ENCODE measurements around the gene BARX1. TPM values are rescaled to one million over a fixed set of nuclear protein-coding genes. Genes with fewer than 3 reads are reported as not detected.

The BARX1 gene
- total and polyA plus RNA-seq, 12 donors, result 0.32 TPM; not detected in 11

DNA sequence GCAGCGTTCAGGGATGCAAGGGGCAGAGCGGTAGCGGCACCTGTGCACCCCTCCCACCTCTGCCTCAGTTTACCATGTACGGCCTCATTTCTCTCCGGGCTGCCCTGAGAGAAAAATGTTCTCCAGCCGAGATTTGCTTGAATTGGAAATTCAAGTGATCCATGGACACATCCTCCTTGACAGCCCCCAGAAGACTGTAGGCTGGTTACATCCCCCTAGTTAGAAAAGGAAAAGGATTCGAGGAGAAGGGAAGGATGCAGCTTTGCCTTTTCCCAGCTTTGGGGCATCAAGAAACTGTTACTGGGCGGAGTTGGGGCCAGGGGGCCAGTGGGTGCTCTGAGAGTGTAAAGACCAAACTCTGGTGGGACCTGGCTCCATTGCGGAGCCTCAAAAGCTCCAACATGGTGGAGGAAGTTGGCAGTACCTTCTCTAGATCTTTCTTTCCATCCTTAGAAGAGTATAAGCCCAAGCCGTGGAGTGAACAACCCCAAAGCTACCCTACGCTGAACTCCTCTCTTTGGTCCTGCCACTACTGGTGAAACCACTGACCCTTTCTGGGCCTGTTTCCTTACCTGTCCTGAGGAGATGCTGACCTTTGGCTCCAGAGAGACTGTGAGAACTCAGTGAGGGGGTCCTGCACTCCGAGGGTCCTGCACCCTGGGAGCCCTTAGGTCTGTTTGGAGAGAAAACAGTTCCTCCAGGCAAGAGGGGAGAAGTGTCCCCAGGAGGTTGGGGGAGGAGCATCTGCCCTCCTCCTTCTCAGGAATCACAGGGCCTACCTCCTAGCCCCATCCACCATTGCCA, 1.0 kb upstream of the BARX1 start:
- H3K4me1 ChIP-seq (replicated peaks in 1 of 2), result peaks cover 15 to 50% of the 10 kb centered on the region in 2 donors
- WGBS, 4 donors, result 27 to 43% (median 40%) methylated on average over 11 to 12 of the region's 12 CpGs
- intact Hi-C loops (cut with DNase I), result no loop called here

DNA sequence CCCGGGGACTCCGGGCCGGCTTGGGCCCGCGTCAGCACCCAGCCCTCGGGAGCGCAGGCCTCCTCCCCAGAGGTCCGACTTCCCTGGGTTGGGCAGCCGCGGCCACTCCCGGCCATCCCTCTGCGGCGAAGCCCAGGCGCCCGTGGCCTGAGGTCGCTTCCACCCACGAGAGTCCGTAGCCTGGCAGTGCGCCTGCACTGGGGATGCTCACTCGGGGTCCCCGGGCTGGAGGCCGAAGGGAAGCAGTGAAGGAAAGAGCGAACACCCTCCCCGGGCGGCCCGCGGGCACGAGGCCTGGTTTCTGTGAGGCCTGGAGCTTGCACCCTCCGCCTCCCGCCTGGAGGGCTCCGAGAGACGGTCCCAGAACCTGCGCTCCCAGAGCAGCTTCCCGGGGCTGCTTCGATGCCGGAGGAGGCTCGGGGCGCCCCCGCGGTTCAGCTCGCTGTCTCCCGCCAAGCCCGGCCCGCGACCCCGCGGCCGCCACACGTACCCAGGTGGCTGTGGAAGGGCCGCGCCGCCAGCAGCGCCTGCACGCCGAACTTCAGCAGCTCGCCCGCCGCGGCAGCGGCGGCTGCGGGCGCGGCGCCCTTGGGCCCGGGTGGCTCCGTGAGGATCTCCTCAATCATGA, 607 bp downstream of the BARX1 start:
- 5 to 6% (median 5%) methylated on average over 36 to 67 of the region's 67 CpGs; no CpG with 5 or more reads in 1 of the 4 donors for WGBS, 4 donors
- peaks cover 19 to 45% of the 10 kb centered on the region in 2 donors for H3K4me1 ChIP-seq (replicated peaks in 1 of 2)
- H3K27me3 ChIP-seq, result peaks cover 87% of the 10 kb centered on the region
- intact Hi-C loops (cut with DNase I), result no loop called here
- TF ChIP-seq, protein P1, sequence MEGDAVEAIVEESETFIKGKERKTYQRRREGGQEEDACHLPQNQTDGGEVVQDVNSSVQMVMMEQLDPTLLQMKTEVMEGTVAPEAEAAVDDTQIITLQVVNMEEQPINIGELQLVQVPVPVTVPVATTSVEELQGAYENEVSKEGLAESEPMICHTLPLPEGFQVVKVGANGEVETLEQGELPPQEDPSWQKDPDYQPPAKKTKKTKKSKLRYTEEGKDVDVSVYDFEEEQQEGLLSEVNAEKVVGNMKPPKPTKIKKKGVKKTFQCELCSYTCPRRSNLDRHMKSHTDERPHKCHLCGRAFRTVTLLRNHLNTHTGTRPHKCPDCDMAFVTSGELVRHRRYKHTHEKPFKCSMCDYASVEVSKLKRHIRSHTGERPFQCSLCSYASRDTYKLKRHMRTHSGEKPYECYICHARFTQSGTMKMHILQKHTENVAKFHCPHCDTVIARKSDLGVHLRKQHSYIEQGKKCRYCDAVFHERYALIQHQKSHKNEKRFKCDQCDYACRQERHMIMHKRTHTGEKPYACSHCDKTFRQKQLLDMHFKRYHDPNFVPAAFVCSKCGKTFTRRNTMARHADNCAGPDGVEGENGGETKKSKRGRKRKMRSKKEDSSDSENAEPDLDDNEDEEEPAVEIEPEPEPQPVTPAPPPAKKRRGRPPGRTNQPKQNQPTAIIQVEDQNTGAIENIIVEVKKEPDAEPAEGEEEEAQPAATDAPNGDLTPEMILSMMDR (IDR thresholded peaks at IDR 0.05), result no peak
- no peak for TF ChIP-seq POLR2A (IDR thresholded peaks at IDR 0.05)
- no peaks in the 10 kb centered on the region for H3K9me3 ChIP-seq (replicated peaks in 1 of 3)
- no peaks in the 10 kb centered on the region for H3K36me3 ChIP-seq (replicated peaks in 1 of 2)
- no peak overlapping the region for H3K27ac ChIP-seq
- H3K4me3 ChIP-seq, result no peak overlapping the region
- no peak for DNase-seq

More for the DNA sequence above, 1.0 kb upstream of the BARX1 start:
- DNase-seq, result no peak
- Histone ChIP-seq H3K9me3 (replicated peaks in 1 of 3) (no peaks in the 10 kb centered on the region), H3K36me3 (replicated peaks in 1 of 2) (no peaks in the 10 kb centered on the region), H3K27me3 (peaks cover 92% of the 10 kb centered on the region), H3K4me3 (no peak overlapping the region), H3K27ac (no peak overlapping the region)
- TF ChIP-seq POLR2A (IDR thresholded peaks at IDR 0.05), result no peak
- TF ChIP-seq, protein P1 (IDR thresholded peaks at IDR 0.05), result no peak

DNA sequence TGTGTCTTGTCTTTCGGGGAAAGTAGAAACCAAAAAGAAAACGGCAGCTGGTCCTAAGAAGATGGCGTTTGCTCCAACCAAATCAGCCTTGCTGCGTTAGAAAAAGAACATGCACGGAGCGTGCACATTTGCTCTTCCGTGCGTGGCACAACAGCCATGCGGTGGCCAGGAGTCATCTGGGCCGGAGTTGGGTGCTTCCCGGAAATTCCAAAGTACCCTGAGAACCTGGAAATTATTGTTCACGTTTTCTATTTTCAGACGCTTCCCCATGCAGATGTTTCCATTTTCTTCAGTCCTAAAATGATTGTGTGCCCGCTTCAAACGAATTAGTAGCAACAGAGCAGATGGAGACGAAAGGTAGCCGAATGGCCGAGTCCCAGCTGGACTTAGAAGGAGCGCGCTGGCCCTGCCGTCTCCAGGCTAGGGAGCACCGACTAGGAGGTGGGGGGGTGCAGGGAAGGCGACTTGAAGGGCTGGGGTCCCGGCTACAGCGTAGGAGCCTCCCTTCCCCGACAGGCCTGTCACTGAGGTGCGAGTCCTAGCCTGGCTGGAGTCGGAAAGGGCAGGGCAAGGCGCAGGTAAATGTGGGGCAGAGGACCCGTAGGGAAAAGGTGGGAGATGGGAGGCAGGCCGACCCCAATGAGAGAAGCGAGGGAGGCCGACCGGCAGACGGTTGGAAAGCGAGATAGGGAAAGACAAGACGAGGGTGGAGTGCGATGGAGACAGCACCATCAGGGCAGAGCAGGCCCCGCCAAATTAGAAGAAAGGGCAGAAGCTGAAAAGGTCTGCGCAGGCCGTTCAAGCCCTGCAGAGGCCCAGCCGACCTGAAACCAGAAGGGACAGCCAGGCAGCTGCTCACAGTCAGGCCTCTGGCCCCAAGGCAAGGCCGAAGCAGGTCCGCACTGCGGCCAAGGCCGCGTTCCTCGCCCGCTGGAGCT, 1.4 kb downstream of the BARX1 start:
- 33 to 48% (median 38%) methylated on average over 40 to 49 of the region's 49 CpGs for WGBS, 4 donors

More for the DNA sequence above, 1.4 kb downstream of the BARX1 start:
- intact Hi-C loops (cut with DNase I), result no loop called here
- Histone ChIP-seq H3K27ac (no peak overlapping the region), H3K4me1 (replicated peaks in 1 of 2) (peaks cover 14 to 37% of the 10 kb centered on the region in 2 donors), H3K4me3 (no peak overlapping the region), H3K27me3 (peaks cover 87% of the 10 kb centered on the region), H3K9me3 (replicated peaks in 1 of 3) (no peaks in the 10 kb centered on the region), H3K36me3 (replicated peaks in 1 of 2) (no peaks in the 10 kb centered on the region)
- TF ChIP-seq POLR2A (IDR thresholded peaks at IDR 0.05), result no peak
- TF ChIP-seq, protein P1 (IDR thresholded peaks at IDR 0.05), result no peak
- no peak for DNase-seq
